GM12892 (cell line): ENCODE results near the gene SLC6A3.
"Not testable (repeated sequence)": the region's sequence is repeated elsewhere in the genome, so short reads cannot be mapped to it uniquely, and the experiment has no call there.

Experiments
- DNase-seq: peaks from one replicate; pipeline ENCODE4 v3.0.0; 2011; ENCODE audit not compliant: insufficient read length
- FAIRE-seq: peaks from 2 replicates; lab custom pipeline; 2011; peaks lifted over from hg19 to GRCh38; lab: Jason Lieb, UNC
- POLR2A ChIP-seq: IDR thresholded peaks from 2 replicates; pipeline ENCODE4 v1.6.1; 2011; ENCODE audit warnings: low read depth, low read length, control low read depth
- POLR2AphosphoS5 ChIP-seq: IDR thresholded peaks from 2 replicates; pipeline ENCODE4 v1.6.1; 2011; ENCODE audit warnings: low read depth, low read length, control low read depth
- TAF1 ChIP-seq: IDR thresholded peaks from 2 replicates; pipeline ENCODE4 v1.6.1; 2011; ENCODE audit warnings: low read depth, mild to moderate bottlenecking, control low read depth, low read length, borderline replicate concordance

Gene SLC6A3

DNA sequence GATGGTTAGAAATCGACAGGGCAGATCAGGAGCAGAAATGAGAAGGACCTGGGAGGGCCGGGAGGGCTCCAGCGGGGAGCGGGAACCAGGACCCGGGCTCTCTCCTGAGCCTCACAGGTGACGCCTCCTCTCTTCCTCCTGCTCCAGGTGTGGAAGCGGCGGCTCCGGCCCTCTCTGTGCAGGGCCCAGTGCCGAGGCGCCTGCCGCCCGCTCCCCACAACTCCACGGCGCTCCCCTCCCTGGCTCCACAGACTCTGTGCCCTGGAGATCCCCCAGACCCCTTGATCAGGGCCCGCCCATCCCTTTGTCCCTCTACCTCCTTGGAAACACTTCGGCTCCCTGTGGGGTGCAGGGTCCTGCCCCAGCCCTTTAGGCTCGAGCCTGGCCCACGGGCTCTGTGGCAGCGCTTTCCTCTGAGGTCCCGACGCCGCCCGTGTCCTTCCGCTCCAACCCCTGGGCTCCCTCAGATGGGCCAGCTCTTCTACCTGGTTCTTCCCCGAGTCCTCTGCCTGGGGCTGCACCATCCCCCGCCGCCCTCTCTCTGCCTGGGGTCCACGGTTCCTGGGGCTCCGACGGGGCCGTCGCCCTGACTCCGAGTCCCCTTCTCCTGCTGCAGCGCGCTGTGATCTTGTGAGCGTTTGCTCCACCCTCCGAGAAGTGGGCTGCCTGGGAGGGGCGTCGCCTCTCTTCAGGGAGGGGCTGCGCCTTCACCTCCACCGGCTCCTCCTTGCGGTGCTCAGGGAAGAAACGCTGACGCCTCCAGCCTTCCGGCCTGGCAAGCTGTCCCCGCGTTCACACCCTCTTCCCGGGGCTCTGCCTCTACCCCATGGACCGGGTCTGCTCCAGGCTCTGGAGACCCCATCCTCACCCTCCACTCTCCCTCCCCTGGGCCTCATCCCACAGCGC lies 22.4 kb upstream of the SLC6A3 start:
- TF ChIP-seq POLR2A (0 out of 2 replicates have a peak, but pooled peaks have one; percentile 18), POLR2AphosphoS5 (no peak; the same call in 1 of the 2 replicates)
- FAIRE-seq, result no peak
- no peak for DNase-seq

DNA sequence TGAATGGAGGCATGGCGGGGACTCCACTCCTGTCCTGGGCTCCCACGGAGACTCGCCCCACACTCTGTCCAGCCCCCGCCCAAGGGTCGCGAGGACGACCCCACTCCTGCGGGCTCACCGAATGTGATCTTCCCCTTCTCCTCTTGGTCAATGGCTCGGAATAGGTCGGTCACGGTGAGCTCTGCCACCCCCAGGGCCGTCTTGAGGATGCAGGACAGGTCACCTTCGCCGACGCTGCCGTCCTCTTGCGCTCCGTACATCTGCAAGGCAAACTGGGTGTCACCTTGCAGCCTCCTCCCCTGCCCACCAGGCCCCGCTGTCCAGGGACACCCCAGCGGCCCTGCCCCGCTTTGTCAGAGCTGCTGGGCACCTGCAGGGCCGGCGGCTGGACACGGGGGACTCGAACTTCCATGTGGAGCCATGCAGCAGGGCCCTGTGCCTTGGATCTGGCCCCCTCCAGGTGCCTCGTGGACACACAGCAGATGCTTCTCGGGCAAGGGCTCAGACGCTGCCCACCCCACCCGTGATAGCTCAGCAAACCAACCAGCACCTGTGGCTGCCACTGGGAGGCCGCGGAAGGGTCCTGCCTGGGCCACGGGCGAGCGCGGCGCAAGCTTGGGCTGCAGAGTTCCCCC lies 21.5 kb upstream of the SLC6A3 start:
- TF ChIP-seq TAF1, result no peak
- 0 out of 2 replicates have a peak, but pooled peaks have one; percentile 11 for TF ChIP-seq POLR2AphosphoS5
- TF ChIP-seq POLR2A, result no peak
- DNase-seq, result no peak
- FAIRE-seq, result no peak

DNA sequence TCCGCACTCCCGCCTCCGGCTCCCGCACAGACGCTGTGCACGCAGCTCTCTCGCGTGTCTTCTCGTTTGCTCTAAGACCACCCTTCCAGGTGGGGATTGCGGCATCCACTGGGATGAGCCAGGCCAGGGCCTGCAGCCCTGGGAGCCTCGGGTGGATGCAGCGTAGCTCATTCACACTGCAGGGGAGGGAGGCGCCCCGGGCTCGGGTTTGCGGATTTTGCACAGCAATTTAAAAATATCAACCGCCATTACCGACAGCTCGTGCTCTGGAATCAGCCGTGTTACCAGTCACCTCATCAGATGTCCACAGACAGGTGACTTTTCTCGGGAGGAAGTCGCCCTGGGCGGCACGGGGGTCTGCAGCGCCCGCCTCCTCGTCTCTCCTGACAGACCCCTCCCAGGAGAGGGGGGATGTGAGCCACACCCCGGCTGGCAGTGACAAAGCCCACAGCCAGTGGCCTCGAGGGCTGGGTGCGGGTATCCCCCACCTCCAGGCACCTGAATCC lies 20.8 kb upstream of the SLC6A3 start:
- DNase-seq (no peak), FAIRE-seq (no peak)
- TF ChIP-seq POLR2A, result no peak
- no peak for TF ChIP-seq POLR2AphosphoS5
- TF ChIP-seq TAF1, result no peak

DNA sequence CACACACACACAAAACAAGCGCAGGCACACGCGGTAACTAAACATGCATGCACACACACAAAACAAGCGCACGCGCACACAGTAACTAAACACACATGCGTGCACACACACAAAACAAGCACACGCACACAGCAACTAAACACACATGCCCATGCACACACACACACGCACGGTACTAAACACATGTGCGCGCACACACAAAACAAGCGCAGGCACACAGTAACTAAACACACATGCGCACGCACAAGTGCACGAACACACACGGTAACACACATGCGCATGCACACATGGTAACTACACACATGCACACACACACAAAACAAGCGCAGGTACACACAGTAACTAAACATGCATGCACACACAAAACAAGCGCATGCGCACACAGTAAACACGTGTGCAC lies 19.9 kb upstream of the SLC6A3 start:
- DNase-seq (no peak), FAIRE-seq (no peak)
- no peak for TF ChIP-seq POLR2AphosphoS5
- no peak for TF ChIP-seq TAF1
- no peak; the same call in 1 of the 2 replicates for TF ChIP-seq POLR2A

DNA sequence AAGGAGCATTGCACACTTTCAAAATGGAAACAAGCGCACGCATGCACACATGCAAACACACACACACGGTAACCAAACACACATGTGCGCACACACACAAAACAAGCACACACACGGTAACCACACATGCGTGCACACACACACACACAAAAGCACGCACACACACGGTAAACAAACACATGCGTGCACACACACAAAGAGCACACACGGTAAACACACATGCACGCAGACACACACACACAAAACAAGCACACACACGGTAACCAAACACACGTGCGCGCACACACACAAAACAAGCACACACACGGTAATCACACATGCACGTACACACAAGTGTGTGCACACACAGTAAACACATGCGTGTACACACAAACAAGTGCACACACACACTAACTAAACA lies 19.3 kb upstream of the SLC6A3 start:
- no peak for FAIRE-seq
- no peak for TF ChIP-seq POLR2A

DNA sequence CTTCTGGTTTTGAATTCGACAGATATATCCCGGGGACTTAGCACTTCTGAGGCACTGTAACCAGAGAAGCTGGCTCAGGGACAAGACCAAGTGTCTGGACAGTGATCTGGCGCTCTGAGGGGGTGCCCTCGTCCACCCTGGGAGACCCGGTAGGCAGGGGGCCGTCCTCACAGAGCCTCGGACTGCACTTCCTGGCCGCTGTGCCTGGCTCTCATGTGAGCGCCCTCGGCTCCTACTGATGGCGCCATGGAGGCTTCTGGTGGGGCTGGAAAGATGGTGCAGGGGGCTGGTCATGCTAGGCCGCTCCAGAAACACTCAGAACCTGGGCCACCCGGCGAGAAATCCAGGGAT lies 18.8 kb upstream of the SLC6A3 start:
- DNase-seq (no peak), FAIRE-seq (no peak)
- TF ChIP-seq POLR2AphosphoS5 (no peak), TAF1 (no peak), POLR2A (no peak)

More for the DNA sequence above, 19.3 kb upstream of the SLC6A3 start:
- DNase-seq, result no peak

DNA sequence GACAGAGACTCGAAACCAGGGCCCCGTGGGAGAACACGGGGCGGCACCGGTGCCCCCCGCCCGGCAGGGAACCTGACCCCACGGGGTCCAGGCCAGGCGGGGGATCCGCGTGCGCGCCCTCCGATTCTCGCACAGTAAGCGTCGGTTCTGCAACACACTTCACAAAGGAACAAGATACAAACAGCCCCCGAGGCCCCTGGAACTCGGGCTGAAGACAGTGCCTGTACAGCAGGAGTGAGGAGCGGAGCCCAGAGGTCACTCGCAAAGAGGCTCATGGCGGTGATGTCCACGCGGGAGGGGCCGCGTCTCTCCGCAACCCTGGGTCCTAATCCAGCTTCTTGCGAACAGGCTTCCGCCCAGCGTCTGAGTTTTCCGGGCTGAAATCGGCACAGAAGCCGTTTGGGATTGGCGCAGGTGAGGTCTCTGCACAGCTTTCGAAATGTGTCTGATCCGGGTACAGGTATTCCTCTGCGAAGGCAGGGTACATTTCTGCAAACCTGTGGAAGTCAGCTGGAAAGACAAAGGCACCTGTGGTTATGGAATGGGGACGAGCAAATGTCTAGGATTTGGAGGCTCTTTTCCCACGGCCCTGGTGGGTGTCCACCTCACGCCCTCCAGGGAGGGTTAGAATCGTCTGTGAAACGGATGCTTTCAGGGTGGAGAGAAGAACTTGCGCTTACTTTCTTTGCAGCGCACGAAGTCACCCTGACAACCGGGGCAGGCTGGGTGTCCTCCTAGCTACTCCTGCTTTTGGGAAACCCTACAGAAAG lies 18.3 kb upstream of the SLC6A3 start:
- FAIRE-seq (no peak), DNase-seq (no peak)
- no peak for TF ChIP-seq POLR2A
- TF ChIP-seq POLR2AphosphoS5, result no peak
- TF ChIP-seq TAF1, result no peak

DNA sequence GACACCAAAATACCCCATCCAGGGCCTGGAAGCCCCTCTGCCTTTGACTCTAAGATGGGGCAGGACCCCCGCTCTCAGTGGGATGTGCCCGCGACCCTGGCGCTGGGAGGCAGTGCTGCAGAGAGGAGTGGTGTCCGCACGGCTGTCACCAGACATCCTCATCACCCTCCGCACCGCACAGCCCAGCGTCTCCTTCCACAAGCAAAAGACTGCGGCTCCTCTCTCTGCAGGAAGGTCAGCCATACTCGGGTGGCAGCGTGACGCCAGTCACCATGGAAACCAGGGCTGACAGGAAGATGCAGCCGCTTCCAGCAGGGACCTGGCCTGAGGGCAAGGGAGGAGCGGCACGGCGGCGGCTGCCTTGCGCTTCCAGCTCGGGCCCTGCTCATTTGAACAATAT lies 17.1 kb upstream of the SLC6A3 start:
- DNase-seq (no peak), FAIRE-seq (no peak)
- TF ChIP-seq POLR2AphosphoS5 (no peak), POLR2A (no peak), TAF1 (no peak)

DNA sequence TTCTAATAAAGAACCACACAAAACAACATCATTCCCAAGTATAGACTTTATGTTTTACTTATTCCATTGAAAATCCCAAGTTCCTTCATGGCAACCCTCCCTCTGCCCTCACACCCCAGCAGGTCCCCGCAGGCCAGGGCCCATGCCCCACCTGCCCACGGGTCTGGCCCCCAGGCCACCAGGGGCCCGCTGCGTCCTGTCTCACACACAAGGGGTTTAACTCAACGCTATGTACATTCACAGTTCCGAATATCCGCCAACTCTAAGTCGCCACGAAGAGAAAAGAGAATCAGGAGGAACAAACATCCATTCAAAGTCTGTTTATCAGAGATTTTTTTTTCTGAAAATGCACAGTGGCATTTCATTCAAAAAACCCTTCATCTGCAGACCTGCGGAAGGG lies 16.2 kb upstream of the SLC6A3 start:
- TF ChIP-seq POLR2AphosphoS5 (no peak), TAF1 (no peak), POLR2A (no peak)
- FAIRE-seq (no peak), DNase-seq (no peak)

DNA sequence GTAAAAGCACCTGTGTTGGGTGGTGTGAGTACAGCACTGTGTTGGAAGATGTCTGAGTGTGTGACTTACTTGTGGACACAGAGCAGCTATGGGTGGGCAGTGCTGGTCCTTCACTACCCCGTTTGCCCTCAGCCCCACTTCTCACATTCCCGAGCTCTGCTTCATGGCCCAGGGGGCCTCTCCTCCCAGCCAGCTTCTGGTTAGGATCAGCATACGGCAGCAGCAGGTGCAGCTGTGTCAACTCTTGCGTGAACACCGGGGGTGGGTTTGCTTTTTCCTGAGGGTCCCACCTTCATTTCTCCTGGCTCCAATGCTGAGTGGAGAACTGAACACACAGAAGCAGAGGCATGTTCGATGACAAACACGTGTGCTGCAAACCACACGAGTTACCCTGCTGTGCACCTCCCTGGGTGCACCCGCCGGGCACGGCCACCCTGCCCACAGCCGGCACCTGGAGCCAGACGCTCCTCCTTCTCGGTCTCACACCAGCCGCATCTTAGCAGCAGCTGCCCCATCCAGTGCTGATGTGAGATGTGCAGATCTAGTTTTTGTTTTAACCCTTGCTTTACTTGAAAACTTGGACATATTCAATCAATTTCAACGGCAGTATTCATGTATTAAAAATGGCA lies 14.9 kb upstream of the SLC6A3 start:
- FAIRE-seq, result no peak
- no peak for DNase-seq

DNA sequence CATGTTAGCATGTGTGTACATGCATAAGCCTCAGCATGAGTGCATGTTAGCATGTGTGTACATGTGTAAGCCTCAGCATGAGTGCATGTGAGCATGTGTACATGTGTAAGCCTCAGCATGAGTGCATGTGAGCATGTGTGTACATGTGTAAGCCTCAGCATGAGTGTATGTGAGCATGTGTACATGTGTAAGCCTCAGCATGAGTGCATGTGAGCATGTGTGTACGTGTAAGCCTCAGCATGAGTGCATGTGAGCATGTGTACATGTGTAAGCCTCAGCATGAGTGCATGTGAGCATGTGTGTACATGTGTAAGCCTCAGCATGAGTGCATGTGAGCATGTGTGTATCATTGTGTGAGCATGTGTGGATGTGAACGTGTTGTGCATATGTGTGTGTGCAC lies 14.2 kb upstream of the SLC6A3 start:
- not testable (repeated sequence) for FAIRE-seq

More for the DNA sequence above, 14.9 kb upstream of the SLC6A3 start:
- TF ChIP-seq POLR2A, result no peak
- peak; percentile 61 for TF ChIP-seq POLR2AphosphoS5

DNA sequence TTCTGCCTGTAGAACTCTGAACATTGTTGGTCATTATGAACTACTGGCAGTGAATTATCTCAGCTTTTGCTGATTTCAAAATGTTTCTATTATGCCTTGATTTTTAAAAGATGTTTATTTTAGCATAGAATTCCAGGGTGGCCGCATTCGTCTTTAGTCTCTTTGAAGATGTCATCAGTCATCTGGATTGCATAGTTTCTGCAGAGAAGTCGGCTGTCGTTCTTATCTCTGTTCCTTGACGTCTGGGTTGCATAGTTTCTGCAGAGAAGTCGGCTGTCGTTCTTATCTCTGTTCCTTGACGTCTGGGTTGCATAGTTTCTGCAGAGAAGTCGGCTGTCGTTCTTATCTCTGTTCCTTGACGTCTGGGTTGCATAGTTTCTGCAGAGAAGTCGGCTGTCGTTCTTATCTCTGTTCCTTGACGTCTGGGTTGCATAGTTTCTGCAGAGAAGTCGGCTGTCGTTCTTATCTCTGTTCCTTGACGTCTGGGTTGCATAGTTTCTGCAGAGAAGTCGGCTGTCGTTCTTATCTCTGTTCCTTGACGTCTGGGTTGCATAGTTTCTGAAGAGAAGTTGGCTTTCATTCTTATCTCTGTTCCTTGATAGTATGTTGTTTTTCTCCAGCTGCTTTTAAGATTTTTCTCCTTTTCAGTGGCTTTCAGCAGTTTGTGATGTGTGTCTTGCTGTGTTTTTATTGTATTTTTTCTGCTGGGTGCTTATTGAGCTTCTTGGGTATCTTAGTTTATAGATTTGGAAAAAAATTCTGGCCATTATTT lies 11.1 kb upstream of the SLC6A3 start:
- not testable (repeated sequence) for FAIRE-seq

More for the DNA sequence above, 14.2 kb upstream of the SLC6A3 start:
- not testable (repeated sequence) for DNase-seq

More for the DNA sequence above, 11.1 kb upstream of the SLC6A3 start:
- DNase-seq, result not testable (repeated sequence)
